NT2/D1 (cell line): Measurements from ENCODE around the gene ELOVL6.

Source experiments
- DNase-seq: peaks from one replicate; pipeline ENCODE4 v3.0.0-alpha.2; 2011; ENCODE audit warnings: low read depth, low spot score
- H3K27me3 ChIP-seq: 2 replicates; pipeline ENCODE4 v1.6.0; 2011; ENCODE audit warnings: mild to moderate bottlenecking; ENCODE audit not compliant: insufficient read length, insufficient read depth
- H3K36me3 ChIP-seq: 2 replicates; pipeline ENCODE4 v1.6.1; 2011; ENCODE audit warnings: mild to moderate bottlenecking, low read length, mixed read lengths; ENCODE audit not compliant: insufficient read depth, insufficient read length
- H3K4me1 ChIP-seq: 2 replicates; pipeline ENCODE4 v1.5.1; 2011; ENCODE audit not compliant: insufficient read depth, insufficient read length
- H3K4me3 ChIP-seq: 2 replicates; pipeline ENCODE4 v1.5.1; 2011; ENCODE audit warnings: low read depth; ENCODE audit not compliant: insufficient read length
- H3K9ac ChIP-seq: 2 replicates; pipeline ENCODE4 v1.6.0; 2011; ENCODE audit warnings: low read depth; ENCODE audit not compliant: insufficient read length
- H3K9me3 ChIP-seq: 2 replicates; pipeline ENCODE4 v1.5.1; 2011; ENCODE audit warnings: mild to moderate bottlenecking, low read length; ENCODE audit not compliant: insufficient read depth
- SUZ12 ChIP-seq: IDR thresholded peaks from 2 replicates; pipeline ENCODE4 v1.6.1; 2011; ENCODE audit not compliant: insufficient read length, insufficient read depth; ENCODE audit errors: extremely low read depth
- YY1 ChIP-seq: IDR thresholded peaks from 2 replicates; pipeline ENCODE4 v1.6.1; 2011; ENCODE audit not compliant: insufficient read length, insufficient read depth
- ZNF274 ChIP-seq: IDR thresholded peaks from 2 replicates; pipeline ENCODE4 v1.6.1; 2011; ENCODE audit warnings: mild to moderate bottlenecking, low read depth, low read length

The ELOVL6 gene

GRCh38 chr4:109996526-109996925 is 201.9 kb downstream of the ELOVL6 start:
- H3K4me1 ChIP-seq: no peaks in the 10 kb centered on the region
- H3K27me3 ChIP-seq: no peaks in the 10 kb centered on the region
- DNase-seq: no peak

More at GRCh38 chr4:109996526-109996925, 201.9 kb downstream of the ELOVL6 start:
- Histone ChIP-seq H3K4me3 (no peak overlapping the region), H3K36me3 (peaks cover 3% of the 10 kb centered on the region), H3K9me3 (no peaks in the 10 kb centered on the region), H3K9ac (no peak overlapping the region)
- TF ChIP-seq SUZ12 (no peak), ZNF274 (no peak), YY1 (no peak)
